Thyroid gland (tissue), 4 donors: Measurements from ENCODE around the gene PLXNA4. TPM values are rescaled to one million over a fixed set of nuclear protein-coding genes. Genes with fewer than 3 reads are reported as not detected.
A peak's percentile ranks its signal among the peaks of the same experiment; 100 is the strongest.

ENCODE experiments used
- DNase-seq, 2 donors: peaks; one replicate each; pipeline ENCODE4 v3.0.0-alpha.2; 2019
- H3K27ac ChIP-seq, 3 donors: fragments of 200-600 bp; sonication (generic); 1 replicate in 2 of 3; 2 replicates in 1 of 3; pipeline ENCODE4 v1.5.1; 2016 to 2019; ENCODE audit warnings: mild to moderate bottlenecking in 1 of 3, moderate library complexity in 1 of 3
- H3K27me3 ChIP-seq: fragments of 200-600 bp; sonication (generic); one replicate; pipeline ENCODE4 v1.5.1; 2019
- H3K36me3 ChIP-seq, 2 donors: fragments of 200-600 bp; sonication (generic); one replicate each; pipeline ENCODE4 v1.5.1; 2016 to 2019
- H3K4me1 ChIP-seq, 2 donors: fragments of 200-600 bp; sonication (generic); one replicate each; pipeline ENCODE4 v1.5.1; 2017 to 2019
- H3K4me3 ChIP-seq, 3 donors: fragments of 200-600 bp; sonication (generic); replicated peaks in 1 of 3; 1 replicate in 2 of 3; 2 replicates in 1 of 3; pipeline ENCODE4 v1.5.1; 2016; ENCODE audit warnings: mild to moderate bottlenecking in 1 of 3
- H3K9me3 ChIP-seq: fragments of 200-600 bp; sonication (generic); one replicate; pipeline ENCODE4 v1.5.1; 2017
- CTCF ChIP-seq, 6 experiments: fragments of 200-600 bp in 3 of 6; fragments of 450-650 bp in 3 of 6; sonication (generic) in 3 of 6; IDR thresholded peaks; one replicate each; pipeline ENCODE4 v1.5.1; 2016 to 2019; ENCODE audit warnings: antibody characterized with exemption in 6 of 6, mild to moderate bottlenecking in 2 of 6, inconsistent platforms in 1 of 6, moderate library complexity in 1 of 6
- POLR2A ChIP-seq, 2 donors: fragments of 450-650 bp; IDR thresholded peaks; one replicate each; pipeline ENCODE4 v1.6.1; 2017; ENCODE audit warnings: antibody characterized with exemption in 2 of 2, mild to moderate bottlenecking in 2 of 2, moderate library complexity in 1 of 2
- WGBS, 2 donors: methylation state at CpG; one replicate each; pipeline ENCODE4 v1.1.5; 2017; 5-methylcytosine and 5-hydroxymethylcytosine counted together
- intact Hi-C: fragments of 100-400 bp; cut with DNase I; formaldehyde crosslinking; loops from one replicate; pipeline ENCODE4 v1.15.1; 2023
- total RNA-seq, 4 donors: library from RNA; depleted of rRNA; stranded (reverse); fragments of >200 nt; gene quantifications; one replicate each; pipeline ENCODE4 v1.2.3, GENCODE V29; 2016

PLXNA4 gene
- total RNA-seq, 4 donors from 2014 or later, result 1.3 to 8.3 (median 2.4) TPM

- DNase-seq, result peak; percentile 73 to 84
- TF ChIP-seq POLR2A (IDR thresholded peaks at IDR 0.05) (no peak), CTCF (IDR thresholded peaks at IDR 0.05) (peak in 5 of 6 experiments; percentile 32 to 82 (median 73))
- Histone ChIP-seq H3K27ac (no peak overlapping the region), H3K27me3 (no peaks in the 10 kb centered on the region), H3K4me1 (peaks cover 0 to 1% of the 10 kb centered on the region in 2 donors), H3K36me3 (no peaks in the 10 kb centered on the region), H3K9me3 (no peaks in the 10 kb centered on the region), H3K4me3 (no peak overlapping the region)
- intact Hi-C loops, result loop anchor here (2.0 kb wide), 1 partner anchor 262 kb away; no protein-coding TSS in a partner anchor
- 5 to 8% methylated on average over 4 of the region's 4 CpGs for WGBS, 2 donors
These were observed 4.5 kb upstream of the PLXNA4 start for GRCh38 chr7:132580717-132581285.

DNA sequence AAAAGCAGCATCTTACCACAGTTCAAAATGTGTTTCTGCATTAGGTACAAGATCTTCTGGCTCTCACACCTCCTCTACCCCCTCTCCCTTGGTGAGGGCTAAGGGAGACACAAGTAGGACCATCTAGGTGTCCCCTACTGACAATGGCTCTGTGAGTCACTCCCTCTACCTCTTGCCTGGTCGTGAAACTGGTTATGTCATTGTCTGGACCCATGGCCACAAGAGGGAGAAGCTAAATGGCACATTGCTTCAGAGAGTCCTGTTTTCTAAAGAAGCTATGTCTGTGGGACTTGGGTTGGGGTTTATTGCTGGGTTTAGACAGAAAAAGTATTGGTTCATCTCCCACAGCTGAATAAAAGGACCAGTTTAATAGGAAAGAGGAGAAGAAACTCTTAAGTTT lies 4.0 kb upstream of the PLXNA4 start:
- H3K4me1 ChIP-seq, result peaks cover 4% of the 10 kb centered on the region in 2 donors
- intact Hi-C loops, result loop anchor here (2.0 kb wide), 1 partner anchor 261 kb away; no protein-coding TSS in a partner anchor
- TF ChIP-seq CTCF (IDR thresholded peaks at IDR 0.05) (no peak), POLR2A (IDR thresholded peaks at IDR 0.05) (no peak)
- H3K27me3 ChIP-seq, result no peaks in the 10 kb centered on the region
- no peaks in the 10 kb centered on the region for H3K9me3 ChIP-seq
- 33 to 36% methylated on average over 1 of the region's 1 CpG for WGBS, 2 donors
- no peaks in the 10 kb centered on the region for H3K36me3 ChIP-seq
- H3K4me3 ChIP-seq, result no peak overlapping the region
- no peak for DNase-seq
- H3K27ac ChIP-seq, result no peak overlapping the region

DNA sequence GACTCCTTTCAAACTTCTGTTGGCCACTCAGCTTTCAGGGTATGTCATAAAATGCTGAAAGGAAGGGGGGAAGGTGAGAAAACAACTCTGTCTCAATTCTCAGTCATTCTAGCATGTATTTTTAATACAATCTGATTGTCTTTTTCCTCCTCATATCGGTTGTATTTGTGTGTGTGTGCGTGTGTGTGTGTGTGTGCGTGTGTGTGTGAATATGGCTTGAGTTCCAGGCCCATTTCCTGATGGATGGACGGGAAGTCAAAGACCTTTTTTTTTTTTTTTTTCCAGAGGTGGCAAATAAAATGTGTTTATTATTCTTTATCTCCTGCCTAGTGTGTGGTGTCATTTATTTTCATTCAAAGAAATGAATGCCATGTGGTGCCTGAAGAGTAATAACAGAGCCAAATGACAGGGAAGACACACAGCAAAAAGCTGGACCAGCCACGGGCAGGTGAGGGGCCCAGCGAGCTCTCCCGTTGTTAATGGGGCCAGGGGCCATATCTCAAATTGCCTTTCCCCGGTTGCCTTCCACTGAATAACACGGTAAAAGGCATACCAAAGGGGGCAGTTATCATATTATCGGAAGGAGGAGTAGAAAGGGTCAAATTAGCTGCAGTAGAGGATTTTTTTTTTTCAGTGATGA lies 3.1 kb upstream of the PLXNA4 start:
- WGBS, 2 donors, result 86 to 89% methylated on average over 10 of the region's 10 CpGs
- Histone ChIP-seq H3K27ac (no peak overlapping the region), H3K27me3 (no peaks in the 10 kb centered on the region), H3K36me3 (no peaks in the 10 kb centered on the region), H3K9me3 (no peaks in the 10 kb centered on the region), H3K4me3 (no peak overlapping the region), H3K4me1 (peaks cover 4 to 11% of the 10 kb centered on the region in 2 donors)
- intact Hi-C loops, result loop anchor here (10.0 kb wide), 1 partner anchor 635 kb away; no protein-coding TSS in a partner anchor
- TF ChIP-seq POLR2A (IDR thresholded peaks at IDR 0.05) (no peak), CTCF (IDR thresholded peaks at IDR 0.05) (no peak)
- no peak for DNase-seq

- DNase-seq, result no peak
- H3K9me3 ChIP-seq, result no peaks in the 10 kb centered on the region
- intact Hi-C loops, result loop anchor here (10.0 kb wide), 1 partner anchor 634 kb away; no protein-coding TSS in a partner anchor
- H3K27ac ChIP-seq, result no peak overlapping the region
- no peaks in the 10 kb centered on the region for H3K36me3 ChIP-seq
- H3K27me3 ChIP-seq, result no peaks in the 10 kb centered on the region
- H3K4me3 ChIP-seq, result no peak overlapping the region
- peaks cover 4 to 11% of the 10 kb centered on the region in 2 donors for H3K4me1 ChIP-seq
- TF ChIP-seq POLR2A (IDR thresholded peaks at IDR 0.05) (no peak), CTCF (IDR thresholded peaks at IDR 0.05) (no peak)
- 84 to 95% methylated on average over 3 of the region's 3 CpGs for WGBS, 2 donors
These were observed 2.6 kb upstream of the PLXNA4 start for GRCh38 chr7:132578826-132579225.

GRCh38 chr7:132578050-132578370 lies 1.7 kb upstream of the PLXNA4 start:
- no peak for DNase-seq
- H3K4me3 ChIP-seq, result no peak overlapping the region
- WGBS, 2 donors, result 85 to 91% methylated on average over 3 of the region's 3 CpGs
- TF ChIP-seq CTCF (IDR thresholded peaks at IDR 0.05) (no peak), POLR2A (IDR thresholded peaks at IDR 0.05) (no peak)
- no peaks in the 10 kb centered on the region for H3K36me3 ChIP-seq
- H3K9me3 ChIP-seq, result no peaks in the 10 kb centered on the region
- no peaks in the 10 kb centered on the region for H3K27me3 ChIP-seq
- peaks cover 4 to 11% of the 10 kb centered on the region in 2 donors for H3K4me1 ChIP-seq
- H3K27ac ChIP-seq, result no peak overlapping the region
- intact Hi-C loops, result loop anchor here (10.0 kb wide), 1 partner anchor 633 kb away; no protein-coding TSS in a partner anchor
